Measurements from ENCODE around the gene ADAT2.

The ADAT2 gene

DNA sequence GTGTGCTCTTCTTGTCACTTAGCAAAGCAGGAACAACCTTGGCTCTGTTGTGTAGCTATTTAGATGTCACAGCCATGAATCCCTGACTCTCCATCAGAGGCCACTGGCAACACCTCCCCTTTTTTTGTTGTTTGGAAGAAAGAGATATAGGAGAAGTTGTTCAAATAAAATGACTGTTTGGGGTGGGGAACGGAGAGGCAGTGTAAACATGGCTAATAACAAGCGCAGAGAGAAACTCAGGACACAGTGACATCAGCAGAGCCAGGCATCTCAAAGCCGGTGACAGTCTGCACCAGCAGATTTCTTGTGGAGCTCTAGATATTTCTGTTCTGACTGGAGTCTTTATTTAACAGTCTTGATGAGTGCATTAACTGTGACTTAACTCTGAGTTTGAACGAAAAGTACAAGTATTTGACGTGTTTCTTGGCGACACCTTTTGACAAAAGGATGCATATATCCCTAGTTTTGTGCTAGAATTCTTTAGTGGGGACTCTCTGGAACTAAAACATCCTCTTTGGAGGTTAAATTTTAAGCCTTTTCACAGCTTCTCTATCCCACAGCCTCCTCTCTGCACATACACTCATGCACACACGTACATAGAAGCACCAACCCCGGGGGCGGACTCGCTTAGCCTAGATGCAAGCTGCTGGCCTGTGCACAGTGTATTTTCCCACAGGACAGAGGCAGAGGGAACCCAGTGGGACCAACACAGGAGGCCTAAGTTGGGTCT is 53.8 kb downstream of the ADAT2 start:
- no peak for DNase-seq

DNA sequence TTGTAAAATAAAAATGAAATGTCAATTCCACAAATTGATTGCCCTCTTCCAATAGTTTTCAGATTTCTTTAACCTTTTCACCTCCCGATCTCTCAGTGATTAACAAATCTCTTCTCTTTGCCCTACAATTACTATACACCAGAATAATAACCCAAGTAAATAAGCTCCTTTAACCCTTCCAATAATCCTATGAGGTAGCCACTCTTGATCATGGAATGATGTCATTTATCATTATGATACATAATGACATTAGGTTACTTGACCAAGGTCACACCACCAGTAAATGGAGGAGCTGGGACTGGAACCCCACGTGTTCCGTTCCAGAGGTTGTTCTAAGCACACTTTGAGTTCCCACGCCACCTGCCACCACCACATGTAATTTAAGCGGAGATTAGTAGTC is 54.8 kb downstream of the ADAT2 start:
- DNase-seq, result no peak

GRCh38 chr6:143394389-143394788 is 56.1 kb downstream of the ADAT2 start:
- DNase-seq, result no peak

DNA sequence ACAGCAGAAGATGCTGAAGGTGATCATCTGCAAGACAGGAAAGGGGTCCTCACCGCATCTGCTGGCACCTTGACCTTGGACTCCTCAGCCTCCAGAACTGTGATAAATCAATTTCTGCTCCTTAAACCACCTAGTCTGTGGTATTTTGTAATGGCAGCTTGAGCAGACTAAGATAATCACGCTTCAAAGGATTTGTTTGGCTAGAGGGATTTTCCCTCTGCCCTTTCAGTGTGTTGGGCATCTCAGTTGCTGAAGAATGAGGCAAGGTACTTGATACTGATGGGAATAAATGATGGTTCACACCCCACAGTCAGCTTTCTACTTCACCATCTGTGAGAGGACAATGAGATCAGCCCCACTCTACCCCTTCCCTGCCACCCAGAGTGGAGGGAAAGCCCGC is 60.2 kb downstream of the ADAT2 start:
- no peak for DNase-seq

GRCh38 chr6:143385636-143386035 is 64.9 kb downstream of the ADAT2 start:
- DNase-seq, result no peak

DNA sequence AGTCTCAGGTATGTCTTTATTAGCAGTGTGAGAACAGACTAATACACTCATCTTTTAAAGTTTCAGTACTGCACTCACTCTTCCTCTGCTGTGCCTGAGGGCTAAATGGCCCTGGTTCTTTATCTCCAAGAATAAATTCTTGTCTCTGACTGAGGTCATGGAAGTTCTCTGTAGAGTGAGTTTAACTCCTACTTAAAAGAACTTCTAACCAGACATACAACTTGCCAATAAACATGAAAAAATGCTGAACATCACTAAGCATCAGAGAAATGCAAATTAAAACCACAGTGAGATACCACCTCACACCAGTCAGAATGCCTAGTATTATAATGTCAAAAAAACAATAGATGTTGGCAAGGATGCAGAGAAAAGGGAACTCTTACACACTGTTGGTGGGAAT is 73.6 kb downstream of the ADAT2 start:
- no peak for DNase-seq

DNA sequence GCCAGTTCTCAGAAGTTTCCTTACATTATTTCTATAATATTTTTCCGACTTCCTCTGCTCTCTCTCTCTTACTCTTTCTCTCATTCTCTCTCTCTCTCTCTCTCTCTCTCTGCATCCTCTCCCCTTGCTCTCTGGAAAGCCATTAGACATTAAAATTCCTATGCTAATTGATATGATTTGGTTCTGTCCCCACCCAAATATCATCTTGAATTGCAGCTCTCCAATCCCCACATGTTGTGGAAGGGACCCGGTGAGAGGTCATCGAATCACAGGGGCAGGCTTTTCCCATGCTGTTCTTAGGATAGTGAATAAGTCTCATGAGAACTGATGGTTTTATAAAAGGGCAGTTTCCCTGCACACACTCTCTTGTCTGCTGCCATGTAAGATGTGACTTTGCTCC is 74.1 kb downstream of the ADAT2 start:
- DNase-seq, result no peak

- DNase-seq, result no peak
Observed at GRCh38 chr6:143375022-143375585, 75.4 kb downstream of the ADAT2 start.

- no peak for DNase-seq
Observed at GRCh38 chr6:143374014-143374413, 76.5 kb downstream of the ADAT2 start.
